Ishikawa (cell line): ENCODE data around the gene ZNF789.

Source experiments
- EP300 ChIP-seq: IDR thresholded peaks from 2 replicates; pipeline ENCODE4 v1.6.1; 2012; ENCODE audit warnings: borderline replicate concordance
- TF ChIP-seq, protein P1 (sequence below): IDR thresholded peaks from 2 replicates; pipeline ENCODE4 v1.6.1; 2012

DNA sequence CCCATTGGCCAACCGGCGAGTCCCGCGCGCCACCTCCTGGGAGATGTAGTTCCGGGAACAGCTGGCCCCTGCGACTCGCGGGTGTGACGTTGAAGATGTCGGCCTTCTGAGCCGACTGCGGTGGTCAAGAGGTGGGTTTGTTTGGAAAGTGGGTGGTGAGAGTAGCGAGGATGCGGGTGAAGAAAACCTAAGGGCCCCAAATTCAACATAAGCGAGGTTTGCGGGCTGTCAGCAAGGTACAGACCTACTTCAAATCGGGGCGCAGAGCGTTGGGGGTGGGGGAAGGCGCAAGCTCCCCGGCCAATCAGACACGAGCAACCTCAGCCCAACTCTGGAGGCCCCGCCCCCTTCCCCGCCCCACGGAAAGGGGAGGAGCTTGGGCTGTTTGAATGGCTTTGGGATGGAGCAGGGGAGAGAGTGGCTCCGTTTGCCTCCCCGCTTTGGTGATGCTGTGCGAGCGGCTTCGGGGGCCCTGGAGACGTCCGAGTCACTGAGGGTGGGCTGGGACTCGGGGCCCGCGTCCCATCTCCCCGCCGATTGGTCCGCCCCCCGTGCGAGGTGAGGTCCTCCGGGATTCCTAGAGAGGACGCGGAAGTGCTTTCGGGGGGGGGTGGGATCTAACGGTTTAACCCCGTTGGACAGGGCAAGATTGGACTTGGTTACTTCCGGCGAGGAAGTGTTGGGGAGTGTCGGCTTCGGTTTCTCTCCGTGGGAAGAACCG lies 32.1 kb downstream of the ZNF789 start, which contains the start of gene ZKSCAN5:
- no peak for TF ChIP-seq EP300
- TF ChIP-seq, protein P1, sequence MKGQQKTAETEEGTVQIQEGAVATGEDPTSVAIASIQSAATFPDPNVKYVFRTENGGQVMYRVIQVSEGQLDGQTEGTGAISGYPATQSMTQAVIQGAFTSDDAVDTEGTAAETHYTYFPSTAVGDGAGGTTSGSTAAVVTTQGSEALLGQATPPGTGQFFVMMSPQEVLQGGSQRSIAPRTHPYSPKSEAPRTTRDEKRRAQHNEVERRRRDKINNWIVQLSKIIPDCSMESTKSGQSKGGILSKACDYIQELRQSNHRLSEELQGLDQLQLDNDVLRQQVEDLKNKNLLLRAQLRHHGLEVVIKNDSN = no peak
